HepG2 (cell line): ENCODE measurements around the gene IPCEF1. TPM values are rescaled to one million over a fixed set of nuclear protein-coding genes. Genes with fewer than 3 reads are reported as not detected.

Experiments used
- ATAC-seq: fragments of 200-7000 bp; cut with Tn5 transposase; 3 replicates; pipeline ENCODE4 v1.9.1; 2020; ENCODE audit warnings: mild to moderate bottlenecking, moderate library complexity
- BruUV-seq: library from RNA; stranded (reverse); fragments of 400-500 nt; replicated peaks from 2 replicates; lab custom pipeline; 2021; lab: Mats Ljungman, UMichigan
- CTCF ChIA-PET: fragments of 300-600 bp; formaldehyde crosslinking; extraction: SDS; loops from one replicate; lab custom pipeline; 2021; ENCODE audit warnings: low total read pairs, inconsistent platforms, low intra/inter-chr PET ratio; lab: Yijun Ruan, JAX
- POLR2A ChIA-PET: fragments of 350-600 bp; sonication (Branson Sonifier 250); formaldehyde crosslinking; loops from one replicate; lab custom pipeline; 2020; ENCODE audit warnings: antibody characterized with exemption, inconsistent platforms; lab: Yijun Ruan, JAX
- DNase-seq: peaks from one replicate; pipeline ENCODE4 v3.0.0-alpha.2; 2015; ENCODE audit warnings: low spot score
- FAIRE-seq: peaks from 3 replicates; lab custom pipeline; 2011; peaks lifted over from hg19 to GRCh38; lab: Jason Lieb, UNC
- H2AFZ ChIP-seq: one replicate; pipeline ENCODE4 v1.6.1; 2011; ENCODE audit warnings: low read length, inconsistent platforms
- H3K27ac ChIP-seq: fragments of 300-600 bp; 3 replicates; pipeline ENCODE4 v1.8.0; 2011; ENCODE audit warnings: mixed run types, mild to moderate bottlenecking, mixed read lengths, low read length, inconsistent platforms; ENCODE audit not compliant: insufficient read depth; ENCODE audit errors: extremely low read length
- H3K27me3 ChIP-seq, 2 experiments: fragments of 200-600 bp in 1 of 2; 2 replicates in 1 of 2; 3 replicates in 1 of 2; pipeline versions ENCODE4 v1.6.0 to v1.8.0; 2011; ENCODE audit warnings: low read length in 2 of 2, mild to moderate bottlenecking in 2 of 2, moderate library complexity in 2 of 2, inconsistent platforms in 1 of 2; ENCODE audit not compliant: insufficient read depth in 2 of 2, control insufficient read depth in 1 of 2
- H3K36me3 ChIP-seq, 2 experiments: fragments of 200-600 bp in 1 of 2; replicated peaks in 1 of 2; 2 replicates in 1 of 2; 3 replicates in 1 of 2; pipeline versions ENCODE4 v1.5.1 to v1.8.0; 2011; ENCODE audit warnings: low read length in 2 of 2, inconsistent platforms in 1 of 2; ENCODE audit not compliant: insufficient read depth in 2 of 2, control insufficient read depth in 1 of 2
- H3K4me1 ChIP-seq: 2 replicates; pipeline ENCODE4 v1.5.1; 2012; ENCODE audit warnings: low read length, inconsistent platforms; ENCODE audit not compliant: insufficient read depth
- H3K4me2 ChIP-seq: 2 replicates; pipeline ENCODE4 v1.6.0; 2011; ENCODE audit warnings: low read depth, low read length, inconsistent platforms
- H3K4me3 ChIP-seq, 3 experiments: fragments of 200-600 bp in 1 of 3; sonication (generic), shearing (Covaris generic) in 1 of 3; replicated peaks in 1 of 3; 2 replicates each; pipeline ENCODE4 v1.5.1; 2011 to 2016; ENCODE audit warnings: low read length in 3 of 3, inconsistent platforms in 2 of 3, low read depth in 2 of 3, mild to moderate bottlenecking in 2 of 3, control low read depth in 1 of 3, mixed read lengths in 1 of 3; ENCODE audit not compliant: insufficient read depth in 1 of 3
- H3K79me2 ChIP-seq: one replicate; pipeline ENCODE4 v1.6.1; 2011; ENCODE audit warnings: low read length, inconsistent platforms; ENCODE audit not compliant: insufficient read depth
- H3K9ac ChIP-seq: 2 replicates; pipeline ENCODE4 v1.6.0; 2011; ENCODE audit warnings: mild to moderate bottlenecking, low read depth, low read length, inconsistent platforms; ENCODE audit not compliant: insufficient read depth
- H3K9me3 ChIP-seq: 2 replicates; pipeline ENCODE4 v1.5.1; 2012; ENCODE audit warnings: mild to moderate bottlenecking, low read length
- H4K20me1 ChIP-seq: 2 replicates; pipeline ENCODE4 v1.6.0; 2011; ENCODE audit warnings: inconsistent platforms, mild to moderate bottlenecking, low read length, moderate library complexity; ENCODE audit not compliant: insufficient read depth
- CEBPB ChIP-seq: IDR thresholded peaks from 2 replicates; pipeline ENCODE4 v1.6.1; 2011; ENCODE audit warnings: low read depth, low read length, improper control_type of control experiment, borderline replicate concordance
- CEBPZ ChIP-seq: IDR thresholded peaks from 2 replicates; pipeline ENCODE4 v1.6.1; 2012; ENCODE audit warnings: low read length, improper control_type of control experiment
- GPBP1L1 ChIP-seq: sonication (generic); formaldehyde crosslinking; IDR thresholded peaks from 2 replicates; pipeline ENCODE4 v1.5.0; 2020; ENCODE audit warnings: mild to moderate bottlenecking, missing genetic modification reagents
- HNRNPL ChIP-seq: fragments of 200-400 bp; formaldehyde crosslinking; IDR thresholded peaks from 2 replicates; pipeline ENCODE4 v1.6.1; 2017; ENCODE audit warnings: mild to moderate bottlenecking, low read depth, low read length
- NCOA5 ChIP-seq: sonication (generic); formaldehyde crosslinking; IDR thresholded peaks from 2 replicates; pipeline ENCODE4 v1.4.0; 2020; ENCODE audit warnings: missing genetic modification reagents
- SIN3A ChIP-seq: IDR thresholded peaks from 2 replicates; pipeline ENCODE4 v1.6.1; 2011; ENCODE audit warnings: low read depth, mild to moderate bottlenecking, control low read depth, low read length, borderline replicate concordance
- SSRP1 ChIP-seq: IDR thresholded peaks from 2 replicates; pipeline ENCODE4 v1.6.1; 2016; ENCODE audit warnings: control low read depth
- TSC22D2 ChIP-seq: sonication (generic); formaldehyde crosslinking; IDR thresholded peaks from 2 replicates; pipeline ENCODE4 v1.5.1; 2020; ENCODE audit warnings: missing genetic modification reagents, mild to moderate bottlenecking, borderline replicate concordance
- ZBTB2 ChIP-seq: sonication (generic); formaldehyde crosslinking; IDR thresholded peaks from 2 replicates; pipeline ENCODE4 v1.8.0; 2022; ENCODE audit warnings: low read depth, missing genetic modification reagents
- ZFP37 ChIP-seq: sonication (generic); formaldehyde crosslinking; IDR thresholded peaks from 2 replicates; pipeline ENCODE4 v1.4.0; 2020; ENCODE audit warnings: missing genetic modification reagents, borderline replicate concordance
- ZNF232 ChIP-seq: sonication (generic); formaldehyde crosslinking; IDR thresholded peaks from 2 replicates; pipeline ENCODE4 v1.4.0; 2020; ENCODE audit warnings: missing genetic modification reagents, borderline replicate concordance
- ZNF335 ChIP-seq: sonication (generic); formaldehyde crosslinking; IDR thresholded peaks from 2 replicates; pipeline ENCODE4 v1.4.0; 2020; ENCODE audit warnings: missing genetic modification reagents
- ZNF552 ChIP-seq: sonication (generic); formaldehyde crosslinking; IDR thresholded peaks from 2 replicates; pipeline ENCODE4 v1.9.0; 2022; ENCODE audit warnings: missing genetic modification reagents, mild to moderate bottlenecking, borderline replicate concordance
- ZNF605 ChIP-seq: sonication (generic); formaldehyde crosslinking; IDR thresholded peaks from 2 replicates; pipeline ENCODE4 v1.8.0; 2022; ENCODE audit warnings: mild to moderate bottlenecking, missing genetic modification reagents
- ZNF710 ChIP-seq: sonication (generic); formaldehyde crosslinking; IDR thresholded peaks from 2 replicates; pipeline ENCODE4 v1.5.0; 2020; ENCODE audit warnings: mild to moderate bottlenecking, missing genetic modification reagents, borderline replicate concordance
- ZNF839 ChIP-seq: sonication (generic); formaldehyde crosslinking; IDR thresholded peaks from 2 replicates; pipeline ENCODE4 v1.4.0; 2020; ENCODE audit warnings: missing genetic modification reagents, mild to moderate bottlenecking, borderline replicate concordance
- ZSCAN22 ChIP-seq: sonication (generic); formaldehyde crosslinking; IDR thresholded peaks from 2 replicates; pipeline ENCODE4 v1.4.0; 2020; ENCODE audit warnings: mild to moderate bottlenecking, missing genetic modification reagents
- WGBS: methylation state at CpG from one replicate; pipeline ENCODE4 v1.1.6; 2017; ENCODE audit warnings: low lambda C conversion rate; 5-methylcytosine and 5-hydroxymethylcytosine counted together
- in situ Hi-C: cut with HindIII; loops from 2 replicates; pipeline ENCODE4 v1.10.0; 2017; ENCODE audit warnings: low pct_unique_long_range_greater_than_20kb; ENCODE audit not compliant: extremely low pct_ligation_motif_present
- intact Hi-C: fragments of 100-400 bp; cut with micrococcal nuclease; formaldehyde crosslinking; loops from one replicate; pipeline ENCODE4 v1.10.0; 2022; ENCODE audit not compliant: unreplicated experiment
- polyA plus RNA-seq, 8 experiments: library from polyadenylated mRNA; depleted of rRNA in 3 of 8; stranded (reverse) in 7 of 8; unstranded in 1 of 8; fragments of >200 nt; fragmentation: Illumina TruSeq in 4 of 8; extraction: Trizol in 4 of 8; gene quantifications; 2 replicates each; pipeline versions ENCODE4 v1.2.1 to v1.2.3, GENCODE V29; 2011 to 2016; ENCODE audit warnings: low read depth in 4 of 8, missing spikeins in 1 of 8, mixed read lengths in 1 of 8; ENCODE audit not compliant: insufficient read depth in 1 of 8
- total RNA-seq, 5 experiments: library from RNA; depleted of rRNA; stranded (reverse); fragments of >200 nt; fragmentation: Illumina TruSeq; extraction: Trizol; gene quantifications; 2 replicates each; pipeline ENCODE4 v1.2.3, GENCODE V29; 2016; ENCODE audit warnings: low read depth in 1 of 5

Gene IPCEF1
- total and polyA plus RNA-seq, 2 of the 13 experiments (the other 11 are each of a cell fraction or from before 2014, with no cell fraction given), result 0.03 TPM; not detected in 1

GRCh38 chr6:154222716-154223115, 133.9 kb downstream of the IPCEF1 start:
- FAIRE-seq (no peak), ATAC-seq (no peak), DNase-seq (no peak)
- POLR2A ChIA-PET, result no interaction called here
- H3K36me3 ChIP-seq, result no peaks in the 10 kb centered on the region
- no peak overlapping the region for H3K9ac ChIP-seq
- no peak overlapping the region for H3K4me2 ChIP-seq
- no TSS peak for BruUV-seq
- CTCF ChIA-PET, result no interaction called here
- H3K4me1 ChIP-seq, result no peaks in the 10 kb centered on the region
- H3K9me3 ChIP-seq, result no peaks in the 10 kb centered on the region
- no peaks in the 10 kb centered on the region for H4K20me1 ChIP-seq
- H3K27ac ChIP-seq, result no peak overlapping the region
- no peak overlapping the region for H2AFZ ChIP-seq
- H3K4me3 ChIP-seq, result no peak overlapping the region
- WGBS, result 3% methylated on average over 6 of the region's 6 CpGs
- H3K27me3 ChIP-seq, result peaks cover 0 to 15% of the 10 kb centered on the region in 2 experiments; a peak in 2 of 5 replicates
- H3K79me2 ChIP-seq, result no peaks in the 10 kb centered on the region
- in situ Hi-C loops (no loop called here), intact Hi-C loops (no loop called here)
- TF ChIP-seq ZBTB2 (CRISPR knock-in tag) (no peak), ZNF710 (CRISPR knock-in tag) (no peak), CEBPB (no peak), ZNF839 (CRISPR knock-in tag) (no peak), ZNF605 (no peak), HNRNPL (no peak), ZNF232 (CRISPR knock-in tag) (no peak), CEBPZ (no peak), SSRP1 (no peak), GPBP1L1 (CRISPR knock-in tag) (no peak), TSC22D2 (CRISPR knock-in tag) (no peak), ZSCAN22 (CRISPR knock-in tag) (no peak), ZNF552 (no peak), ZNF335 (CRISPR knock-in tag) (no peak), SIN3A (no peak), NCOA5 (CRISPR knock-in tag) (no peak), ZFP37 (CRISPR knock-in tag) (no peak)
